HepG2 (cell line): ENCODE data around the gene RFTN1. TPM values are rescaled to one million over a fixed set of nuclear protein-coding genes. Genes with fewer than 3 reads are reported as not detected.

Source experiments
- ATF7 ChIP-seq, 2 experiments: fragments of 450-650 bp in 1 of 2; sonication (generic) in 1 of 2; formaldehyde crosslinking in 1 of 2; IDR thresholded peaks; 2 replicates each; pipeline versions ENCODE4 v1.4.0 to v1.6.1; 2016 to 2020; ENCODE audit warnings: antibody characterized with exemption in 1 of 2, mild to moderate bottlenecking in 1 of 2, missing genetic modification reagents in 1 of 2
- ATRX ChIP-seq: sonication (generic); formaldehyde crosslinking; IDR thresholded peaks from 2 replicates; pipeline ENCODE4 v1.4.0; 2020; ENCODE audit warnings: missing genetic modification reagents, borderline replicate concordance
- EEA1 ChIP-seq: sonication (generic); formaldehyde crosslinking; IDR thresholded peaks from 2 replicates; pipeline ENCODE4 v1.5.1; 2020; ENCODE audit warnings: mild to moderate bottlenecking, missing genetic modification reagents, borderline replicate concordance
- EP300 ChIP-seq, 3 experiments: sonication (generic) in 1 of 3; formaldehyde crosslinking in 1 of 3; IDR thresholded peaks; 2 replicates each; pipeline versions ENCODE4 v1.5.1 to v1.6.1; 2011 to 2020; ENCODE audit warnings: low read depth in 2 of 3, low read length in 2 of 3, borderline replicate concordance in 1 of 3, improper control_type of control experiment in 1 of 3, mild to moderate bottlenecking in 1 of 3, missing genetic modification reagents in 1 of 3, moderate library complexity in 1 of 3
- HOXA7 ChIP-seq: sonication (generic); formaldehyde crosslinking; IDR thresholded peaks from 2 replicates; pipeline ENCODE4 v1.8.1; 2022; ENCODE audit warnings: mild to moderate bottlenecking, missing genetic modification reagents, moderate library complexity
- KLF15 ChIP-seq: sonication (generic); formaldehyde crosslinking; IDR thresholded peaks from 2 replicates; pipeline ENCODE4 v1.8.1; 2023; ENCODE audit warnings: borderline replicate concordance, mild to moderate bottlenecking, inconsistent platforms, missing genetic modification reagents, mixed read lengths
- MIER3 ChIP-seq: IDR thresholded peaks from 2 replicates; pipeline ENCODE4 v1.6.1; 2016; ENCODE audit warnings: missing compliant biosample characterization, borderline replicate concordance
- MZF1 ChIP-seq: sonication (generic); formaldehyde crosslinking; IDR thresholded peaks from 2 replicates; pipeline ENCODE4 v1.8.1; 2023; ENCODE audit warnings: mild to moderate bottlenecking, missing genetic modification reagents, borderline replicate concordance
- NR2F1 ChIP-seq, 2 experiments: fragments of 450-650 bp in 1 of 2; formaldehyde crosslinking in 1 of 2; IDR thresholded peaks; 2 replicates each; pipeline versions ENCODE4 v1.5.0 to v1.6.1; 2016 to 2020; ENCODE audit warnings: mild to moderate bottlenecking in 1 of 2, missing compliant biosample characterization in 1 of 2, missing genetic modification reagents in 1 of 2, moderate library complexity in 1 of 2
- RXRA ChIP-seq: sonication (generic); formaldehyde crosslinking; IDR thresholded peaks from 2 replicates; pipeline ENCODE4 v1.5.1; 2020; ENCODE audit warnings: missing genetic modification reagents
- TMF1 ChIP-seq: sonication (generic); formaldehyde crosslinking; IDR thresholded peaks from 2 replicates; pipeline ENCODE4 v1.8.1; 2022; ENCODE audit warnings: low read depth, missing genetic modification reagents
- ZBTB7A ChIP-seq: sonication (generic); formaldehyde crosslinking; IDR thresholded peaks from 2 replicates; pipeline ENCODE4 v1.8.0; 2022; ENCODE audit warnings: mild to moderate bottlenecking, missing genetic modification reagents
- ZNF24 ChIP-seq: fragments of 450-650 bp; IDR thresholded peaks from 2 replicates; pipeline ENCODE4 v1.6.1; 2017; ENCODE audit warnings: antibody characterized with exemption, mild to moderate bottlenecking
- ZNF530 ChIP-seq: sonication (generic); formaldehyde crosslinking; IDR thresholded peaks from 2 replicates; pipeline ENCODE4 v1.5.0; 2020; ENCODE audit warnings: low read depth, mild to moderate bottlenecking, missing genetic modification reagents
- ZNF572 ChIP-seq: sonication (generic); formaldehyde crosslinking; IDR thresholded peaks from 2 replicates; pipeline ENCODE4 v1.5.1; 2020; ENCODE audit warnings: mild to moderate bottlenecking, missing genetic modification reagents
- ZSCAN22 ChIP-seq: sonication (generic); formaldehyde crosslinking; IDR thresholded peaks from 2 replicates; pipeline ENCODE4 v1.4.0; 2020; ENCODE audit warnings: mild to moderate bottlenecking, missing genetic modification reagents
- polyA plus RNA-seq, 8 experiments: library from polyadenylated mRNA; depleted of rRNA in 3 of 8; stranded (reverse) in 7 of 8; unstranded in 1 of 8; fragments of >200 nt; fragmentation: Illumina TruSeq in 4 of 8; extraction: Trizol in 4 of 8; gene quantifications; 2 replicates each; pipeline versions ENCODE4 v1.2.1 to v1.2.3, GENCODE V29; 2011 to 2016; ENCODE audit warnings: low read depth in 4 of 8, missing spikeins in 1 of 8, mixed read lengths in 1 of 8; ENCODE audit not compliant: insufficient read depth in 1 of 8
- total RNA-seq, 5 experiments: library from RNA; depleted of rRNA; stranded (reverse); fragments of >200 nt; fragmentation: Illumina TruSeq; extraction: Trizol; gene quantifications; 2 replicates each; pipeline ENCODE4 v1.2.3, GENCODE V29; 2016; ENCODE audit warnings: low read depth in 1 of 5
- TF ChIP-seq, protein P1 (sequence below): sonication (generic); formaldehyde crosslinking; IDR thresholded peaks from 2 replicates; pipeline ENCODE4 v1.4.0; 2020; ENCODE audit warnings: missing genetic modification reagents
- TF ChIP-seq, protein P2 (sequence below): sonication (generic); formaldehyde crosslinking; IDR thresholded peaks from 2 replicates; pipeline ENCODE4 v1.4.0; 2020; ENCODE audit warnings: mild to moderate bottlenecking, missing genetic modification reagents
- TF ChIP-seq, protein P3 (sequence below): IDR thresholded peaks from 2 replicates; pipeline ENCODE4 v1.6.1; 2016; ENCODE audit warnings: low read depth, missing genetic modification reagents, missing compliant biosample characterization
- TF ChIP-seq, protein P4 (sequence below): sonication (generic); formaldehyde crosslinking; IDR thresholded peaks from 2 replicates; pipeline ENCODE4 v1.8.1; 2023; ENCODE audit warnings: mild to moderate bottlenecking, missing genetic modification reagents

Gene RFTN1
- total and polyA plus RNA-seq, 2 of the 13 experiments (the other 11 are each of a cell fraction or from before 2014, with no cell fraction given), result not detected

DNA sequence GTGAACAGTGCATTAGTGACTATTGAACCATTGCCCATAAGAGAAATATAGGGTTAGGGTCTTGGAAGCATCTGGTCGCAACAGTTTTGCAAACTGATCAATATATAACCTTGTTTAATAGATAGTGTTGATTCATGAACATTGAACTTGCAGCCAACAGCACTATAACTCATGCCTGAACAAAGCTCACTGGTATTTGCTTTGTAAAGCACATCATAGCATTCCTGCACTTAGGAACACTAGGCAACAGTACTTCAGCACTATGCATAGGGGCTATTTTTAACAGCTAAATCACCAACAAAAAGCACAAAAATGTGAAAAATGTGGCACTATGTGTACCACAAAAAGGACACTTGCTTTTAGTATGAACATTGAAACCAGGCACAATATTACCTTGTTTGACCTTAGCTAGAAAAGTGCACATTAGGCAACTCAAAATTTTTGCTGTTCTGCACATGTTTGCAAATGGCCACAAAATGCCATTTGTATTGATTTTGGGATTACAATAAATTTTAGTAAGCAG, 180.5 kb downstream of the RFTN1 start (continued):
- TF ChIP-seq MIER3 (peak; percentile 35; the same call in 1 of the 2 replicates), TMF1 (no peak), KLF15 (CRISPR knock-in tag) (no peak), EEA1 (CRISPR knock-in tag) (no peak), ZBTB7A (CRISPR knock-in tag) (no peak; the same call in 1 of the 2 replicates), EP300 (IDR thresholded peaks at IDR 0.05; ENCODE audit: low read depth in 2 of 2, low read length in 2 of 2) (peak; percentile 85 to 91; a peak in 3 of 4 replicates), EP300 (CRISPR knock-in tag; IDR thresholded peaks at IDR 0.05; ENCODE audit: borderline replicate concordance) (peak; percentile 92), ZSCAN22 (CRISPR knock-in tag) (no peak), ZNF24 (no peak), ZNF572 (CRISPR knock-in tag) (no peak), RXRA (CRISPR knock-in tag) (peak; percentile 73; the same call in 1 of the 2 replicates), ATRX (CRISPR knock-in tag) (no peak), MZF1 (CRISPR knock-in tag) (no peak), NR2F1 (CRISPR knock-in tag; IDR thresholded peaks at IDR 0.05) (peak in 1 of 2 experiments; percentile 63; a peak in 2 of 4 replicates), ATF7 (IDR thresholded peaks at IDR 0.05) (peak; percentile 56), ATF7 (CRISPR knock-in tag; IDR thresholded peaks at IDR 0.05) (no peak), ZNF530 (CRISPR knock-in tag) (no peak), HOXA7 (CRISPR knock-in tag) (no peak)
- TF ChIP-seq, protein P1, sequence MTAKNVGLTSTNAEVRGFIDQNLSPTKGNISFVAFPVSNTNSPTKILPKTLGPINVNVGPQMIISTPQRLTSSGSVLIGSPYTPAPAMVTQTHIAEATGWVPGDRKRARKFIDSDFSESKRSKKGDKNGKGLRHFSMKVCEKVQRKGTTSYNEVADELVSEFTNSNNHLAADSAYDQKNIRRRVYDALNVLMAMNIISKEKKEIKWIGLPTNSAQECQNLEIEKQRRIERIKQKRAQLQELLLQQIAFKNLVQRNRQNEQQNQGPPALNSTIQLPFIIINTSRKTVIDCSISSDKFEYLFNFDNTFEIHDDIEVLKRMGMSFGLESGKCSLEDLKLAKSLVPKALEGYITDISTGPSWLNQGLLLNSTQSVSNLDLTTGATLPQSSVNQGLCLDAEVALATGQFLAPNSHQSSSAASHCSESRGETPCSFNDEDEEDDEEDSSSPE (CRISPR knock-in tag), result no peak
- TF ChIP-seq, protein P2, sequence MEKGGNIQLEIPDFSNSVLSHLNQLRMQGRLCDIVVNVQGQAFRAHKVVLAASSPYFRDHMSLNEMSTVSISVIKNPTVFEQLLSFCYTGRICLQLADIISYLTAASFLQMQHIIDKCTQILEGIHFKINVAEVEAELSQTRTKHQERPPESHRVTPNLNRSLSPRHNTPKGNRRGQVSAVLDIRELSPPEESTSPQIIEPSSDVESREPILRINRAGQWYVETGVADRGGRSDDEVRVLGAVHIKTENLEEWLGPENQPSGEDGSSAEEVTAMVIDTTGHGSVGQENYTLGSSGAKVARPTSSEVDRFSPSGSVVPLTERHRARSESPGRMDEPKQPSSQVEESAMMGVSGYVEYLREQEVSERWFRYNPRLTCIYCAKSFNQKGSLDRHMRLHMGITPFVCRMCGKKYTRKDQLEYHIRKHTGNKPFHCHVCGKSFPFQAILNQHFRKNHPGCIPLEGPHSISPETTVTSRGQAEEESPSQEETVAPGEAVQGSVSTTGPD (CRISPR knock-in tag), result no peak
- TF ChIP-seq, protein P3, sequence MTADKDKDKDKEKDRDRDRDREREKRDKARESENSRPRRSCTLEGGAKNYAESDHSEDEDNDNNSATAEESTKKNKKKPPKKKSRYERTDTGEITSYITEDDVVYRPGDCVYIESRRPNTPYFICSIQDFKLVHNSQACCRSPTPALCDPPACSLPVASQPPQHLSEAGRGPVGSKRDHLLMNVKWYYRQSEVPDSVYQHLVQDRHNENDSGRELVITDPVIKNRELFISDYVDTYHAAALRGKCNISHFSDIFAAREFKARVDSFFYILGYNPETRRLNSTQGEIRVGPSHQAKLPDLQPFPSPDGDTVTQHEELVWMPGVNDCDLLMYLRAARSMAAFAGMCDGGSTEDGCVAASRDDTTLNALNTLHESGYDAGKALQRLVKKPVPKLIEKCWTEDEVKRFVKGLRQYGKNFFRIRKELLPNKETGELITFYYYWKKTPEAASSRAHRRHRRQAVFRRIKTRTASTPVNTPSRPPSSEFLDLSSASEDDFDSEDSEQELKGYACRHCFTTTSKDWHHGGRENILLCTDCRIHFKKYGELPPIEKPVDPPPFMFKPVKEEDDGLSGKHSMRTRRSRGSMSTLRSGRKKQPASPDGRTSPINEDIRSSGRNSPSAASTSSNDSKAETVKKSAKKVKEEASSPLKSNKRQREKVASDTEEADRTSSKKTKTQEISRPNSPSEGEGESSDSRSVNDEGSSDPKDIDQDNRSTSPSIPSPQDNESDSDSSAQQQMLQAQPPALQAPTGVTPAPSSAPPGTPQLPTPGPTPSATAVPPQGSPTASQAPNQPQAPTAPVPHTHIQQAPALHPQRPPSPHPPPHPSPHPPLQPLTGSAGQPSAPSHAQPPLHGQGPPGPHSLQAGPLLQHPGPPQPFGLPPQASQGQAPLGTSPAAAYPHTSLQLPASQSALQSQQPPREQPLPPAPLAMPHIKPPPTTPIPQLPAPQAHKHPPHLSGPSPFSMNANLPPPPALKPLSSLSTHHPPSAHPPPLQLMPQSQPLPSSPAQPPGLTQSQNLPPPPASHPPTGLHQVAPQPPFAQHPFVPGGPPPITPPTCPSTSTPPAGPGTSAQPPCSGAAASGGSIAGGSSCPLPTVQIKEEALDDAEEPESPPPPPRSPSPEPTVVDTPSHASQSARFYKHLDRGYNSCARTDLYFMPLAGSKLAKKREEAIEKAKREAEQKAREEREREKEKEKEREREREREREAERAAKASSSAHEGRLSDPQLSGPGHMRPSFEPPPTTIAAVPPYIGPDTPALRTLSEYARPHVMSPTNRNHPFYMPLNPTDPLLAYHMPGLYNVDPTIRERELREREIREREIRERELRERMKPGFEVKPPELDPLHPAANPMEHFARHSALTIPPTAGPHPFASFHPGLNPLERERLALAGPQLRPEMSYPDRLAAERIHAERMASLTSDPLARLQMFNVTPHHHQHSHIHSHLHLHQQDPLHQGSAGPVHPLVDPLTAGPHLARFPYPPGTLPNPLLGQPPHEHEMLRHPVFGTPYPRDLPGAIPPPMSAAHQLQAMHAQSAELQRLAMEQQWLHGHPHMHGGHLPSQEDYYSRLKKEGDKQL (CRISPR knock-in tag), result peak; percentile 76
- TF ChIP-seq, protein P4, sequence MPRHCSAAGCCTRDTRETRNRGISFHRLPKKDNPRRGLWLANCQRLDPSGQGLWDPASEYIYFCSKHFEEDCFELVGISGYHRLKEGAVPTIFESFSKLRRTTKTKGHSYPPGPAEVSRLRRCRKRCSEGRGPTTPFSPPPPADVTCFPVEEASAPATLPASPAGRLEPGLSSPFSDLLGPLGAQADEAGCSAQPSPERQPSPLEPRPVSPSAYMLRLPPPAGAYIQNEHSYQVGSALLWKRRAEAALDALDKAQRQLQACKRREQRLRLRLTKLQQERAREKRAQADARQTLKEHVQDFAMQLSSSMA (CRISPR knock-in tag), result no peak
